K562 (cell line): ENCODE results near the gene OR6S1. TPM values are rescaled to one million over a fixed set of nuclear protein-coding genes. Genes with fewer than 3 reads are reported as not detected.
A peak's percentile ranks its signal among the peaks of the same experiment; 100 is the strongest.

Experiments
- CC2D1A ChIP-seq: fragments of 450-650 bp; IDR thresholded peaks from 2 replicates; pipeline ENCODE4 v1.6.1; 2017; ENCODE audit warnings: mild to moderate bottlenecking
- CCAR2 ChIP-seq: fragments of 200-400 bp; formaldehyde crosslinking; IDR thresholded peaks from 2 replicates; pipeline ENCODE4 v1.6.1; 2017; ENCODE audit warnings: mild to moderate bottlenecking, low read depth, low read length
- FOXP1 ChIP-seq: sonication (generic); formaldehyde crosslinking; IDR thresholded peaks from 2 replicates; pipeline ENCODE4 v1.8.0; 2022; ENCODE audit warnings: mild to moderate bottlenecking, missing genetic modification reagents
- MTA2 ChIP-seq: fragments of 450-650 bp; IDR thresholded peaks from 2 replicates; pipeline ENCODE4 v1.6.1; 2016; ENCODE audit warnings: low read depth
- NCOR1 ChIP-seq: fragments of 450-650 bp; IDR thresholded peaks from 2 replicates; pipeline ENCODE4 v1.6.1; 2016; ENCODE audit warnings: mild to moderate bottlenecking, moderate library complexity
- NKRF ChIP-seq: fragments of 450-650 bp; IDR thresholded peaks from 2 replicates; pipeline ENCODE4 v1.6.1; 2016; ENCODE audit warnings: borderline replicate concordance
- PPARD ChIP-seq: fragments of 250-450 bp; sonication (Bioruptor Pico); IDR thresholded peaks from 2 replicates; pipeline ENCODE4 v1.8.0; 2022; ENCODE audit warnings: inconsistent platforms, mild to moderate bottlenecking, moderate library complexity
- RBM14 ChIP-seq: fragments of 200-400 bp; formaldehyde crosslinking; IDR thresholded peaks from 2 replicates; pipeline ENCODE4 v1.6.1; 2018; ENCODE audit warnings: low read depth, mild to moderate bottlenecking, low read length, moderate library complexity, borderline replicate concordance; ENCODE audit not compliant: insufficient read depth
- RBM17 ChIP-seq: fragments of 200-400 bp; formaldehyde crosslinking; IDR thresholded peaks from 2 replicates; pipeline ENCODE4 v1.6.1; 2017; ENCODE audit warnings: low read depth, mild to moderate bottlenecking, low read length, borderline replicate concordance
- RBM22 ChIP-seq: fragments of 200-400 bp; formaldehyde crosslinking; IDR thresholded peaks from 2 replicates; pipeline ENCODE4 v1.6.1; 2018; ENCODE audit warnings: low read length, low read depth; ENCODE audit not compliant: poor library complexity, severe bottlenecking
- TGIF2 ChIP-seq: sonication (generic); formaldehyde crosslinking; IDR thresholded peaks from 2 replicates; pipeline ENCODE4 v1.8.1; 2022; ENCODE audit warnings: mild to moderate bottlenecking, missing genetic modification reagents, moderate library complexity
- ZNF217 ChIP-seq: sonication (generic); formaldehyde crosslinking; IDR thresholded peaks from 2 replicates; pipeline ENCODE4 v1.8.0; 2022; ENCODE audit warnings: mild to moderate bottlenecking, missing genetic modification reagents
- polyA plus RNA-seq, 8 experiments: library from polyadenylated mRNA; depleted of rRNA in 4 of 8; stranded (reverse) in 5 of 8; unstranded in 3 of 8; fragments of >200 nt; fragmentation: Nextera tagmentation in 2 of 8; fragmentation: Illumina TruSeq in 1 of 8; extraction: Ambion mirVana in 2 of 8; extraction: Trizol in 1 of 8; gene quantifications; 2 replicates each; pipeline versions ENCODE4 v1.2.1 to v1.2.3, GENCODE V29; 2011 to 2014; ENCODE audit warnings: inconsistent platforms in 1 of 8, missing spikeins in 1 of 8
- total RNA-seq, 7 experiments: library from RNA; depleted of rRNA in 6 of 7; stranded (reverse); fragments of >200 nt in 6 of 7; fragmentation: Illumina TruSeq in 2 of 7; extraction: Trizol in 2 of 7; gene quantifications; 2 replicates each; pipeline versions ENCODE4 v1.2.1 to v1.2.3, GENCODE V29; 2011 to 2021; ENCODE audit warnings: low replicate concordance in 1 of 7
- TF ChIP-seq, protein P1 (sequence below): fragments of 200-800 bp; sonication (Bioruptor generic); IDR thresholded peaks from 2 replicates; pipeline ENCODE4 v1.6.1; 2017; ENCODE audit warnings: missing genetic modification characterization, missing compliant biosample characterization
- TF ChIP-seq, protein P2 (sequence below): sonication (generic); formaldehyde crosslinking; IDR thresholded peaks from 2 replicates; pipeline ENCODE4 v1.8.0; 2023; ENCODE audit warnings: mild to moderate bottlenecking, missing genetic modification reagents
- TF ChIP-seq, protein P3 (sequence below): fragments of 450-650 bp; IDR thresholded peaks from 2 replicates; pipeline ENCODE4 v1.6.1; 2017; ENCODE audit warnings: antibody characterized with exemption
- TF ChIP-seq, protein P4 (sequence below): sonication (generic); formaldehyde crosslinking; IDR thresholded peaks from 2 replicates; pipeline ENCODE4 v1.8.0; 2022; ENCODE audit warnings: mild to moderate bottlenecking, low read depth, missing genetic modification reagents

OR6S1 gene
- total and polyA plus RNA-seq, 9 of the 15 experiments (the other 6 are each of a cell fraction or from before 2014, with no cell fraction given): not detected

- TF ChIP-seq TGIF2 (CRISPR knock-in tag) (no peak), RBM22 (no peak), RBM14 (no peak), ZNF217 (CRISPR knock-in tag) (no peak), MTA2 (no peak), CCAR2 (no peak), CC2D1A (no peak; the same call in 1 of the 2 replicates), NCOR1 (no peak), RBM17 (no peak), PPARD (no peak), FOXP1 (CRISPR knock-in tag) (no peak), NKRF (no peak)
- TF ChIP-seq, protein P1, sequence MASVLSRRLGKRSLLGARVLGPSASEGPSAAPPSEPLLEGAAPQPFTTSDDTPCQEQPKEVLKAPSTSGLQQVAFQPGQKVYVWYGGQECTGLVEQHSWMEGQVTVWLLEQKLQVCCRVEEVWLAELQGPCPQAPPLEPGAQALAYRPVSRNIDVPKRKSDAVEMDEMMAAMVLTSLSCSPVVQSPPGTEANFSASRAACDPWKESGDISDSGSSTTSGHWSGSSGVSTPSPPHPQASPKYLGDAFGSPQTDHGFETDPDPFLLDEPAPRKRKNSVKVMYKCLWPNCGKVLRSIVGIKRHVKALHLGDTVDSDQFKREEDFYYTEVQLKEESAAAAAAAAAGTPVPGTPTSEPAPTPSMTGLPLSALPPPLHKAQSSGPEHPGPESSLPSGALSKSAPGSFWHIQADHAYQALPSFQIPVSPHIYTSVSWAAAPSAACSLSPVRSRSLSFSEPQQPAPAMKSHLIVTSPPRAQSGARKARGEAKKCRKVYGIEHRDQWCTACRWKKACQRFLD (CRISPR knock-in tag): no peak
- TF ChIP-seq, protein P2, sequence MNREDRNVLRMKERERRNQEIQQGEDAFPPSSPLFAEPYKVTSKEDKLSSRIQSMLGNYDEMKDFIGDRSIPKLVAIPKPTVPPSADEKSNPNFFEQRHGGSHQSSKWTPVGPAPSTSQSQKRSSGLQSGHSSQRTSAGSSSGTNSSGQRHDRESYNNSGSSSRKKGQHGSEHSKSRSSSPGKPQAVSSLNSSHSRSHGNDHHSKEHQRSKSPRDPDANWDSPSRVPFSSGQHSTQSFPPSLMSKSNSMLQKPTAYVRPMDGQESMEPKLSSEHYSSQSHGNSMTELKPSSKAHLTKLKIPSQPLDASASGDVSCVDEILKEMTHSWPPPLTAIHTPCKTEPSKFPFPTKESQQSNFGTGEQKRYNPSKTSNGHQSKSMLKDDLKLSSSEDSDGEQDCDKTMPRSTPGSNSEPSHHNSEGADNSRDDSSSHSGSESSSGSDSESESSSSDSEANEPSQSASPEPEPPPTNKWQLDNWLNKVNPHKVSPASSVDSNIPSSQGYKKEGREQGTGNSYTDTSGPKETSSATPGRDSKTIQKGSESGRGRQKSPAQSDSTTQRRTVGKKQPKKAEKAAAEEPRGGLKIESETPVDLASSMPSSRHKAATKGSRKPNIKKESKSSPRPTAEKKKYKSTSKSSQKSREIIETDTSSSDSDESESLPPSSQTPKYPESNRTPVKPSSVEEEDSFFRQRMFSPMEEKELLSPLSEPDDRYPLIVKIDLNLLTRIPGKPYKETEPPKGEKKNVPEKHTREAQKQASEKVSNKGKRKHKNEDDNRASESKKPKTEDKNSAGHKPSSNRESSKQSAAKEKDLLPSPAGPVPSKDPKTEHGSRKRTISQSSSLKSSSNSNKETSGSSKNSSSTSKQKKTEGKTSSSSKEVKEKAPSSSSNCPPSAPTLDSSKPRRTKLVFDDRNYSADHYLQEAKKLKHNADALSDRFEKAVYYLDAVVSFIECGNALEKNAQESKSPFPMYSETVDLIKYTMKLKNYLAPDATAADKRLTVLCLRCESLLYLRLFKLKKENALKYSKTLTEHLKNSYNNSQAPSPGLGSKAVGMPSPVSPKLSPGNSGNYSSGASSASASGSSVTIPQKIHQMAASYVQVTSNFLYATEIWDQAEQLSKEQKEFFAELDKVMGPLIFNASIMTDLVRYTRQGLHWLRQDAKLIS (CRISPR knock-in tag): 0 out of 2 replicates have a peak, but pooled peaks have one; percentile 26
- TF ChIP-seq, protein P3, sequence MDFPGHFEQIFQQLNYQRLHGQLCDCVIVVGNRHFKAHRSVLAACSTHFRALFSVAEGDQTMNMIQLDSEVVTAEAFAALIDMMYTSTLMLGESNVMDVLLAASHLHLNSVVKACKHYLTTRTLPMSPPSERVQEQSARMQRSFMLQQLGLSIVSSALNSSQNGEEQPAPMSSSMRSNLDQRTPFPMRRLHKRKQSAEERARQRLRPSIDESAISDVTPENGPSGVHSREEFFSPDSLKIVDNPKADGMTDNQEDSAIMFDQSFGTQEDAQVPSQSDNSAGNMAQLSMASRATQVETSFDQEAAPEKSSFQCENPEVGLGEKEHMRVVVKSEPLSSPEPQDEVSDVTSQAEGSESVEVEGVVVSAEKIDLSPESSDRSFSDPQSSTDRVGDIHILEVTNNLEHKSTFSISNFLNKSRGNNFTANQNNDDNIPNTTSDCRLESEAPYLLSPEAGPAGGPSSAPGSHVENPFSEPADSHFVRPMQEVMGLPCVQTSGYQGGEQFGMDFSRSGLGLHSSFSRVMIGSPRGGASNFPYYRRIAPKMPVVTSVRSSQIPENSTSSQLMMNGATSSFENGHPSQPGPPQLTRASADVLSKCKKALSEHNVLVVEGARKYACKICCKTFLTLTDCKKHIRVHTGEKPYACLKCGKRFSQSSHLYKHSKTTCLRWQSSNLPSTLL: 0 out of 2 replicates have a peak, but pooled peaks have one; percentile 24
- TF ChIP-seq, protein P4, sequence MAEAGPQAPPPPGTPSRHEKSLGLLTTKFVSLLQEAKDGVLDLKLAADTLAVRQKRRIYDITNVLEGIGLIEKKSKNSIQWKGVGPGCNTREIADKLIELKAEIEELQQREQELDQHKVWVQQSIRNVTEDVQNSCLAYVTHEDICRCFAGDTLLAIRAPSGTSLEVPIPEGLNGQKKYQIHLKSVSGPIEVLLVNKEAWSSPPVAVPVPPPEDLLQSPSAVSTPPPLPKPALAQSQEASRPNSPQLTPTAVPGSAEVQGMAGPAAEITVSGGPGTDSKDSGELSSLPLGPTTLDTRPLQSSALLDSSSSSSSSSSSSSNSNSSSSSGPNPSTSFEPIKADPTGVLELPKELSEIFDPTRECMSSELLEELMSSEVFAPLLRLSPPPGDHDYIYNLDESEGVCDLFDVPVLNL: no peak
These were observed 8.4 kb downstream of the OR6S1 start (continued) for GRCh38 chr14:20632831-20633691.
